ENCODE measurements around the gene MTRFR.
"Not testable (repeated sequence)": the region's sequence is repeated elsewhere in the genome, so short reads cannot be mapped to it uniquely, and the experiment has no call there.

MTRFR gene

GRCh38 chr12:123251403-123252076 lies 18.3 kb downstream of the MTRFR start:
- H3K27me3 ChIP-seq (replicated peaks; ENCODE audit: insufficient read depth, low read length): no peaks in the 10 kb centered on the region
- no peaks in the 10 kb centered on the region for H3K9me2 ChIP-seq (replicated peaks; ENCODE audit: insufficient read depth, low read length)
- H3K27ac ChIP-seq (ENCODE audit: low read length): no peak overlapping the region
- no peak overlapping the region for H3K4me3 ChIP-seq (ENCODE audit: low read length)
- no peaks in the 10 kb centered on the region for H3F3A ChIP-seq (ENCODE audit: insufficient read depth, low read length)
- 0 out of 2 replicates have a peak, but pooled peaks cover 3% of the 10 kb centered on the region for H3K36me3 ChIP-seq (replicated peaks; ENCODE audit: insufficient read depth, low read length)
- no peaks in the 10 kb centered on the region for H3K4me1 ChIP-seq (ENCODE audit: low read length)
- H3K4me2 ChIP-seq (ENCODE audit: low read depth, low read length): no peak overlapping the region
- H3K9ac ChIP-seq (ENCODE audit: low read length): no peak overlapping the region
- H2AFZ ChIP-seq (ENCODE audit: low read length): no peak overlapping the region
- no peaks in the 10 kb centered on the region for H4K20me1 ChIP-seq (ENCODE audit: insufficient read depth, low read length)
- no peak for DNase-seq
- TF ChIP-seq CTCF (IDR thresholded peaks at IDR 0.05; ENCODE audit: low read length): no peak
- no peak for TF ChIP-seq EZH2phosphoT487 (IDR thresholded peaks at IDR 0.05; ENCODE audit: low read length)
- no peak for TF ChIP-seq EZH2 (optimal IDR thresholded peaks at IDR 0.05; ENCODE audit: low read depth, low read length)
- no peaks in the 10 kb centered on the region for H3K9me3 ChIP-seq (replicated peaks; ENCODE audit: insufficient read depth, low read length)
- peaks cover 44% of the 10 kb centered on the region for H3K79me2 ChIP-seq (ENCODE audit: low read length)

- not testable (repeated sequence) for H3K27ac ChIP-seq (ENCODE audit: low read length); H3K9ac ChIP-seq (ENCODE audit: low read length); H3K27me3 ChIP-seq (replicated peaks; ENCODE audit: insufficient read depth, low read length); H4K20me1 ChIP-seq (ENCODE audit: insufficient read depth, low read length); H3F3A ChIP-seq (ENCODE audit: insufficient read depth, low read length); H3K4me2 ChIP-seq (ENCODE audit: low read depth, low read length); DNase-seq; H3K4me3 ChIP-seq (ENCODE audit: low read length); H3K4me1 ChIP-seq (ENCODE audit: low read length); H3K9me2 ChIP-seq (replicated peaks; ENCODE audit: insufficient read depth, low read length); H3K9me3 ChIP-seq (replicated peaks; ENCODE audit: insufficient read depth, low read length); H2AFZ ChIP-seq (ENCODE audit: low read length); H3K36me3 ChIP-seq (replicated peaks; ENCODE audit: insufficient read depth, low read length)
- H3K79me2 ChIP-seq (ENCODE audit: low read length): peaks cover 39% of the 10 kb centered on the region
Observed at GRCh38 chr12:123252365-123252764, 19.1 kb downstream of the MTRFR start.

GRCh38 chr12:123253641-123254459 lies 20.6 kb downstream of the MTRFR start:
- Histone ChIP-seq H3K9ac (ENCODE audit: low read length) (no peak overlapping the region), H3K27ac (ENCODE audit: low read length) (no peak overlapping the region), H3K4me3 (ENCODE audit: low read length) (no peak overlapping the region), H3K27me3 (replicated peaks; ENCODE audit: insufficient read depth, low read length) (no peaks in the 10 kb centered on the region), H3K4me2 (ENCODE audit: low read depth, low read length) (no peak overlapping the region), H3K36me3 (replicated peaks; ENCODE audit: insufficient read depth, low read length) (0 out of 2 replicates have a peak, but pooled peaks cover 3% of the 10 kb centered on the region), H3K79me2 (ENCODE audit: low read length) (peaks cover 30% of the 10 kb centered on the region), H3K9me2 (replicated peaks; ENCODE audit: insufficient read depth, low read length) (no peaks in the 10 kb centered on the region), H2AFZ (ENCODE audit: low read length) (no peak overlapping the region), H3K9me3 (replicated peaks; ENCODE audit: insufficient read depth, low read length) (no peaks in the 10 kb centered on the region), H3K4me1 (ENCODE audit: low read length) (no peaks in the 10 kb centered on the region), H3F3A (ENCODE audit: insufficient read depth, low read length) (no peaks in the 10 kb centered on the region), H4K20me1 (ENCODE audit: insufficient read depth, low read length) (no peaks in the 10 kb centered on the region)
- no peak for TF ChIP-seq EZH2phosphoT487 (IDR thresholded peaks at IDR 0.05; ENCODE audit: low read length)
- TF ChIP-seq EZH2 (optimal IDR thresholded peaks at IDR 0.05; ENCODE audit: low read depth, low read length): no peak
- TF ChIP-seq CTCF (IDR thresholded peaks at IDR 0.05; ENCODE audit: low read length): no peak
- no peak for DNase-seq
